NCI-H345 treated with DMSO at 0.1 percent for 48 hours (cell line): ENCODE measurements around the gene TGIF2.
"Not testable (repeated sequence)": the region's sequence is repeated elsewhere in the genome, so short reads cannot be mapped to it uniquely, and the experiment has no call there.

Experiments used
- DNase-seq: peaks from one replicate; lab custom pipeline; 2025; ENCODE audit not compliant: unreplicated experiment; lab: John Stamatoyannopoulos, UW

Gene TGIF2

GRCh38 chr20:36546111-36546736 is 27.2 kb upstream of the TGIF2 start:
- no peak for DNase-seq

- DNase-seq = no peak
Measured at GRCh38 chr20:36547186-36548005, 26.0 kb upstream of the TGIF2 start.

GRCh38 chr20:36548006-36548315 is 25.4 kb upstream of the TGIF2 start:
- DNase-seq = no peak

GRCh38 chr20:36548704-36549627 is 24.4 kb upstream of the TGIF2 start:
- no peak for DNase-seq

GRCh38 chr20:36549628-36549941 is 23.8 kb upstream of the TGIF2 start:
- no peak for DNase-seq

GRCh38 chr20:36549942-36550789 is 23.2 kb upstream of the TGIF2 start:
- DNase-seq = no peak

- DNase-seq = no peak
Measured at GRCh38 chr20:36550790-36551299, 22.6 kb upstream of the TGIF2 start.

- no peak for DNase-seq
Measured at GRCh38 chr20:36555248-36555647, 18.1 kb upstream of the TGIF2 start.

GRCh38 chr20:36562724-36563123 is 10.7 kb upstream of the TGIF2 start:
- DNase-seq = no peak

- DNase-seq = no peak
Measured at GRCh38 chr20:36563374-36563773, 10.0 kb upstream of the TGIF2 start.

GRCh38 chr20:36564078-36564725 is 9.2 kb upstream of the TGIF2 start:
- not testable (repeated sequence) for DNase-seq

GRCh38 chr20:36564726-36565121 is 8.7 kb upstream of the TGIF2 start:
- DNase-seq = not testable (repeated sequence)

- no peak for DNase-seq
Measured at GRCh38 chr20:36565520-36565919, 7.9 kb upstream of the TGIF2 start.

- no peak for DNase-seq
Measured at GRCh38 chr20:36569847-36570429, 3.5 kb upstream of the TGIF2 start.

- no peak for DNase-seq
Measured at GRCh38 chr20:36571564-36572504, 1.6 kb upstream of the TGIF2 start.

GRCh38 chr20:36572701-36573102 is 695 bp upstream of the TGIF2 start:
- DNase-seq = no peak

- DNase-seq = no peak
Measured at GRCh38 chr20:36573798-36574365, 485 bp downstream of the TGIF2 start.

GRCh38 chr20:36574366-36575135 is 1.2 kb downstream of the TGIF2 start:
- DNase-seq = no peak
